K562 (cell line): ENCODE data around the gene SCP2. TPM values are rescaled to one million over a fixed set of nuclear protein-coding genes. Genes with fewer than 3 reads are reported as not detected.
"Not testable (repeated sequence)": the region's sequence is repeated elsewhere in the genome, so short reads cannot be mapped to it uniquely, and the experiment has no call there.

Experiments used
- ATAC-seq: fragments of 200-7000 bp; cut with Tn5 transposase; 3 replicates; pipeline ENCODE4 v1.9.1; 2020; ENCODE audit warnings: moderate library complexity
- BruUV-seq: library from RNA; stranded (reverse); fragments of 400-500 nt; replicated peaks from 2 replicates; lab custom pipeline; 2021; lab: Mats Ljungman, UMichigan
- CTCF ChIA-PET: fragments of 300-600 bp; formaldehyde crosslinking; extraction: SDS; loops from one replicate; lab custom pipeline; 2021; ENCODE audit warnings: low intra/inter-chr PET ratio; lab: Yijun Ruan, JAX
- POLR2A ChIA-PET: fragments of 300-600, 350-650 bp; sonication (Branson Sonifier 250); formaldehyde crosslinking; extraction: SDS; loops from one replicate; lab custom pipeline; 2021; ENCODE audit warnings: antibody characterized with exemption, inconsistent platforms; lab: Yijun Ruan, JAX
- DNase-seq, 4 experiments: peaks; one replicate each; pipeline versions ENCODE4 v3.0.0 to v3.0.0-alpha.2; 2011 to 2018; ENCODE audit warnings: low spot score in 3 of 4, mixed read lengths in 3 of 4; ENCODE audit errors: extremely low read depth in 1 of 4
- FAIRE-seq: peaks from 2 replicates; lab custom pipeline; 2011; peaks lifted over from hg19 to GRCh38; lab: Jason Lieb, UNC
- H2AFZ ChIP-seq: 2 replicates; pipeline ENCODE4 v1.6.0; 2011; ENCODE audit warnings: low read depth, low read length, control low read depth, inconsistent platforms
- H3K27ac ChIP-seq: fragments of 200-600 bp; 3 replicates; pipeline ENCODE4 v1.8.0; 2011; ENCODE audit warnings: low read depth, mild to moderate bottlenecking, control low read depth, inconsistent platforms, low read length, moderate library complexity, mixed read lengths; ENCODE audit errors: extremely low read depth
- H3K27me3 ChIP-seq, 2 experiments: fragments of 300-600 bp in 1 of 2; 2 replicates in 1 of 2; 3 replicates in 1 of 2; pipeline versions ENCODE4 v1.6.0 to v1.8.0; 2011; ENCODE audit warnings: inconsistent platforms in 2 of 2, low read length in 2 of 2, mild to moderate bottlenecking in 1 of 2, mixed read lengths in 1 of 2, moderate library complexity in 1 of 2; ENCODE audit not compliant: control insufficient read depth in 2 of 2, insufficient read depth in 2 of 2
- H3K36me3 ChIP-seq: fragments of 300-600 bp; 3 replicates; pipeline ENCODE4 v1.8.0; 2011; ENCODE audit warnings: mild to moderate bottlenecking, low read length, inconsistent platforms; ENCODE audit not compliant: control insufficient read depth, insufficient read depth
- H3K4me1 ChIP-seq, 2 experiments: fragments of 200-600 bp in 1 of 2; replicated peaks in 1 of 2; 2 replicates in 1 of 2; 3 replicates in 1 of 2; pipeline versions ENCODE4 v1.5.1 to v1.8.0; 2011; ENCODE audit warnings: inconsistent platforms in 2 of 2, low read length in 2 of 2, mild to moderate bottlenecking in 1 of 2, mixed read lengths in 1 of 2, moderate library complexity in 1 of 2; ENCODE audit not compliant: control insufficient read depth in 2 of 2, insufficient read depth in 2 of 2
- H3K4me2 ChIP-seq: 2 replicates; pipeline ENCODE4 v1.6.1; 2011; ENCODE audit warnings: low read length, control low read depth, inconsistent platforms, mixed read lengths; ENCODE audit not compliant: insufficient read depth
- H3K4me3 ChIP-seq: fragments of 200-600 bp; sonication (generic), shearing (Covaris generic); 2 replicates; pipeline ENCODE4 v1.5.1; 2016; ENCODE audit warnings: control low read depth, inconsistent platforms
- H3K79me2 ChIP-seq: fragments of 200-600 bp; 3 replicates; pipeline ENCODE4 v1.8.0; 2011; ENCODE audit warnings: low read length, inconsistent platforms; ENCODE audit not compliant: control insufficient read depth, insufficient read depth
- H3K9ac ChIP-seq, 2 experiments: 2 replicates each; pipeline versions ENCODE4 v1.6.0 to v1.6.1; 2011; ENCODE audit warnings: low read depth in 2 of 2, low read length in 2 of 2, control low read depth in 1 of 2, inconsistent platforms in 1 of 2, mild to moderate bottlenecking in 1 of 2, mixed read lengths in 1 of 2; ENCODE audit not compliant: insufficient read depth in 1 of 2
- H3K9me1 ChIP-seq: one replicate; pipeline ENCODE4 v1.6.0; 2011; ENCODE audit warnings: inconsistent platforms, mild to moderate bottlenecking, low read length, moderate library complexity; ENCODE audit not compliant: control insufficient read depth, insufficient read depth
- H3K9me3 ChIP-seq: replicated peaks from 2 replicates; pipeline ENCODE4 v1.5.1; 2011; ENCODE audit warnings: low read depth, low read length, inconsistent platforms; ENCODE audit not compliant: control insufficient read depth, insufficient read depth
- H4K20me1 ChIP-seq: replicated peaks from 2 replicates; pipeline ENCODE4 v1.6.1; 2011; ENCODE audit warnings: low read length, inconsistent platforms, mixed read lengths; ENCODE audit not compliant: control insufficient read depth, insufficient read depth
- CREB3 ChIP-seq: fragments of 450-650 bp; conservative IDR thresholded peaks from 2 replicates; pipeline ENCODE4 v1.6.1; 2016; ENCODE audit warnings: missing genetic modification characterization, low read depth, mild to moderate bottlenecking, missing compliant biosample characterization, moderate library complexity
- ILF3 ChIP-seq: fragments of 450-650 bp; IDR thresholded peaks from 2 replicates; pipeline ENCODE4 v1.6.1; 2018; ENCODE audit warnings: antibody characterized with exemption, mild to moderate bottlenecking, moderate library complexity, borderline replicate concordance
- NFXL1 ChIP-seq: fragments of 450-650 bp; formaldehyde crosslinking; IDR thresholded peaks from 2 replicates; pipeline ENCODE4 v1.4.0; 2021; ENCODE audit warnings: mild to moderate bottlenecking
- POLR2AphosphoS5 ChIP-seq: IDR thresholded peaks from 2 replicates; pipeline ENCODE4 v1.6.1; 2011; ENCODE audit warnings: mild to moderate bottlenecking, low read depth, low read length, moderate library complexity; ENCODE audit not compliant: control insufficient read depth, insufficient read depth
- RFX5 ChIP-seq: IDR thresholded peaks from 2 replicates; pipeline ENCODE4 v1.6.1; 2011; ENCODE audit warnings: low read depth, mild to moderate bottlenecking, improper control_type of control experiment, low read length
- ZNF324 ChIP-seq: fragments of 250-450 bp; sonication (Bioruptor Pico); IDR thresholded peaks from 2 replicates; pipeline ENCODE4 v1.4.0; 2020; ENCODE audit warnings: mild to moderate bottlenecking
- WGBS: fragments of 100-300 bp; shearing (Covaris generic); methylation state at CpG from one replicate; pipeline ENCODE4 v1.1.6; 2016; ENCODE audit warnings: low coverage, mixed read lengths; ENCODE audit not compliant: insufficient coverage; ENCODE audit errors: missing lambda C conversion rate; 5-methylcytosine and 5-hydroxymethylcytosine counted together
- in situ Hi-C: fragments of 300-500 bp; cut with MboI; formaldehyde crosslinking; loops from 4 replicates; pipeline ENCODE4 v1.15.0; 2018; ENCODE audit warnings: inconsistent platforms, mixed read lengths
- intact Hi-C: fragments of 100-400 bp; cut with micrococcal nuclease; formaldehyde crosslinking; loops from 2 replicates; pipeline ENCODE4 v1.14.2; 2022
- polyA plus RNA-seq, 8 experiments: library from polyadenylated mRNA; depleted of rRNA in 4 of 8; stranded (reverse) in 5 of 8; unstranded in 3 of 8; fragments of >200 nt; fragmentation: Nextera tagmentation in 2 of 8; fragmentation: Illumina TruSeq in 1 of 8; extraction: Ambion mirVana in 2 of 8; extraction: Trizol in 1 of 8; gene quantifications; 2 replicates each; pipeline versions ENCODE4 v1.2.1 to v1.2.3, GENCODE V29; 2011 to 2014; ENCODE audit warnings: inconsistent platforms in 1 of 8, missing spikeins in 1 of 8
- total RNA-seq, 7 experiments: library from RNA; depleted of rRNA in 6 of 7; stranded (reverse); fragments of >200 nt in 6 of 7; fragmentation: Illumina TruSeq in 2 of 7; extraction: Trizol in 2 of 7; gene quantifications; 2 replicates each; pipeline versions ENCODE4 v1.2.1 to v1.2.3, GENCODE V29; 2011 to 2021; ENCODE audit warnings: low replicate concordance in 1 of 7
- TF ChIP-seq, protein P1 (sequence below): fragments of 450-650 bp; formaldehyde crosslinking; IDR thresholded peaks from 2 replicates; pipeline ENCODE4 v1.4.0; 2020; ENCODE audit warnings: mild to moderate bottlenecking, moderate library complexity
- TF ChIP-seq, protein P2 (sequence below): fragments of 250-450 bp; sonication (Bioruptor Pico); IDR thresholded peaks from 2 replicates; pipeline ENCODE4 v1.8.0; 2022; ENCODE audit warnings: moderate library complexity, mild to moderate bottlenecking, inconsistent platforms
- TF ChIP-seq, protein P3 (sequence below): fragments of 250-450 bp; sonication (Bioruptor Pico); IDR thresholded peaks from 2 replicates; pipeline ENCODE4 v1.5.0; 2021

SCP2 gene
- total and polyA plus RNA-seq, 9 of the 15 experiments (the other 6 are each of a cell fraction or from before 2014, with no cell fraction given) = 63.8 to 258 (median 106) TPM

GRCh38 chr1:52947490-52947889 lies 20.4 kb downstream of the SCP2 start:
- FAIRE-seq (no peak), ATAC-seq (no peak), DNase-seq (no peak)
- H3K79me2 ChIP-seq = no peaks in the 10 kb centered on the region
- no peak overlapping the region for H3K4me2 ChIP-seq
- no peak overlapping the region for H3K9ac ChIP-seq
- H3K4me3 ChIP-seq = no peak overlapping the region
- no TSS peak for BruUV-seq
- in situ Hi-C loops = no loop called here
- CTCF ChIA-PET = no interaction called here
- H3K9me1 ChIP-seq = no peaks in the 10 kb centered on the region
- H2AFZ ChIP-seq = no peak overlapping the region
- intact Hi-C loops = no loop called here
- H3K9me3 ChIP-seq = no peaks in the 10 kb centered on the region
- H3K4me1 ChIP-seq = no peaks in the 10 kb centered on the region; a peak in 2 of 5 replicates
- H3K27me3 ChIP-seq = no peaks in the 10 kb centered on the region
- 50% methylated on average over 1 of the region's 1 CpG for WGBS
- no peaks in the 10 kb centered on the region for H3K36me3 ChIP-seq
- H4K20me1 ChIP-seq = no peaks in the 10 kb centered on the region
- TF ChIP-seq CREB3 (tag) = no peak
- no peak for TF ChIP-seq ZNF324
- TF ChIP-seq, protein P1, sequence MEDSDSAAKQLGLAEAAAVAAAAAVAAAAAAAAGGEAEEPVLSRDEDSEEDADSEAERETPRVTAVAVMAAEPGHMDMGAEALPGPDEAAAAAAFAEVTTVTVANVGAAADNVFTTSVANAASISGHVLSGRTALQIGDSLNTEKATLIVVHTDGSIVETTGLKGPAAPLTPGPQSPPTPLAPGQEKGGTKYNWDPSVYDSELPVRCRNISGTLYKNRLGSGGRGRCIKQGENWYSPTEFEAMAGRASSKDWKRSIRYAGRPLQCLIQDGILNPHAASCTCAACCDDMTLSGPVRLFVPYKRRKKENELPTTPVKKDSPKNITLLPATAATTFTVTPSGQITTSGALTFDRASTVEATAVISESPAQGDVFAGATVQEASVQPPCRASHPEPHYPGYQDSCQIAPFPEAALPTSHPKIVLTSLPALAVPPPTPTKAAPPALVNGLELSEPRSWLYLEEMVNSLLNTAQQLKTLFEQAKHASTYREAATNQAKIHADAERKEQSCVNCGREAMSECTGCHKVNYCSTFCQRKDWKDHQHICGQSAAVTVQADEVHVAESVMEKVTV (CRISPR knock-in tag) = no peak
- TF ChIP-seq NFXL1 (CRISPR knock-in tag) = no peak
- TF ChIP-seq, protein P2, sequence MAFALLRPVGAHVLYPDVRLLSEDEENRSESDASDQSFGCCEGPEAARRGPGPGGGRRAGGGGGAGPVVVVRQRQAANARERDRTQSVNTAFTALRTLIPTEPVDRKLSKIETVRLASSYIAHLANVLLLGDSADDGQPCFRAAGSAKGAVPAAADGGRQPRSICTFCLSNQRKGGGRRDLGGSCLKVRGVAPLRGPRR (CRISPR knock-in tag) = no peak
- no peak for TF ChIP-seq ILF3
- no peak for TF ChIP-seq RFX5
- TF ChIP-seq, protein P3, sequence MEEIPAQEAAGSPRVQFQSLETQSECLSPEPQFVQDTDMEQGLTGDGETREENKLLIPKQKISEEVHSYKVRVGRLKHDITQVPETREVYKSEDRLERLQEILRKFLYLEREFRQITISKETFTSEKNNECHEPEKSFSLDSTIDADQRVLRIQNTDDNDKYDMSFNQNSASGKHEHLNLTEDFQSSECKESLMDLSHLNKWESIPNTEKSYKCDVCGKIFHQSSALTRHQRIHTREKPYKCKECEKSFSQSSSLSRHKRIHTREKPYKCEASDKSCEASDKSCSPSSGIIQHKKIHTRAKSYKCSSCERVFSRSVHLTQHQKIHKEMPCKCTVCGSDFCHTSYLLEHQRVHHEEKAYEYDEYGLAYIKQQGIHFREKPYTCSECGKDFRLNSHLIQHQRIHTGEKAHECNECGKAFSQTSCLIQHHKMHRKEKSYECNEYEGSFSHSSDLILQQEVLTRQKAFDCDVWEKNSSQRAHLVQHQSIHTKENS (CRISPR knock-in tag) = no peak
- no peak for TF ChIP-seq POLR2AphosphoS5
- POLR2A ChIA-PET = interaction anchor here (0.6 to 0.9 kb wide), 2 partner anchors 15 to 1460 kb away, joined by 3 to 4 read pairs; no protein-coding TSS in a partner anchor
- H3K27ac ChIP-seq = no peak overlapping the region

DNA sequence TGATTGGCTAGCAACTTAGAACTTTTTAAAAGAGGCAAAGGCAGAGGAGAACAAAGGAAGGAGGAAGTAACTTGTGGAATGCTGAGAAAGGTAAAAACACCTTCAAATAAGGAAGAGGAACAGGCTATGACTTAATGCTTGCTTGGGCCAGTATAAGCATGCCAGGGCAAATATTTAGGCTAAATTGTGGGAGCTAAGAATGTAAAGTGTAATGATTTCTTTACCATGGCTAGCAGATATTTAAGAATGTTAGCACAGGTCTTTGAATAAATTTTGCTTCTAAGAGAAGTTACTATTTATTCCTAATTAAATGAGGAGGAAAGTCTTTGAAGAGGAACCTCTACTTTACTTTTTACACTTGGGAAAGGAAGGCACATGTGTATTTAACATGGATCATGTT lies 22.5 kb downstream of the SCP2 start:
- H3K27me3 ChIP-seq, POLR2A ChIA-PET, BruUV-seq, H3K4me1 ChIP-seq, H3K79me2 ChIP-seq, H4K20me1 ChIP-seq, intact Hi-C loops, H3K4me2 ChIP-seq, H2AFZ ChIP-seq, DNase-seq, H3K36me3 ChIP-seq, H3K27ac ChIP-seq, in situ Hi-C loops, CTCF ChIA-PET, ATAC-seq, H3K9me1 ChIP-seq, H3K4me3 ChIP-seq, H3K9me3 ChIP-seq, FAIRE-seq, H3K9ac ChIP-seq: not testable (repeated sequence)
